HUES6 (cell line): Measurements from ENCODE around the gene SCAF8.
"Not testable (repeated sequence)": the region's sequence is repeated elsewhere in the genome, so short reads cannot be mapped to it uniquely, and the experiment has no call there.

Experiments used
- H3K27ac ChIP-seq: 2 replicates; pipeline ENCODE4 v1.7.0; 2013; ENCODE audit warnings: low read depth, mild to moderate bottlenecking, low read length, inconsistent platforms
- H3K27me3 ChIP-seq: 2 replicates; pipeline ENCODE4 v1.6.1; 2013; ENCODE audit warnings: low read length; ENCODE audit not compliant: control insufficient read depth, insufficient read depth
- H3K36me3 ChIP-seq: 2 replicates; pipeline ENCODE4 v1.6.1; 2013; ENCODE audit warnings: low read length; ENCODE audit not compliant: control insufficient read depth, insufficient read depth
- H3K4me1 ChIP-seq: 2 replicates; pipeline ENCODE4 v1.6.1; 2013; ENCODE audit warnings: low read length; ENCODE audit not compliant: control insufficient read depth, insufficient read depth
- H3K4me3 ChIP-seq: 2 replicates; pipeline ENCODE4 v1.5.1; 2013; ENCODE audit warnings: low read depth, low read length
- H3K9ac ChIP-seq: one replicate; pipeline ENCODE4 v1.6.1; 2013; ENCODE audit warnings: mild to moderate bottlenecking, low read length
- H3K9me3 ChIP-seq: 2 replicates; pipeline ENCODE4 v1.6.1; 2013; ENCODE audit warnings: low read depth, low read length; ENCODE audit not compliant: control insufficient read depth, insufficient read depth

The SCAF8 gene

DNA sequence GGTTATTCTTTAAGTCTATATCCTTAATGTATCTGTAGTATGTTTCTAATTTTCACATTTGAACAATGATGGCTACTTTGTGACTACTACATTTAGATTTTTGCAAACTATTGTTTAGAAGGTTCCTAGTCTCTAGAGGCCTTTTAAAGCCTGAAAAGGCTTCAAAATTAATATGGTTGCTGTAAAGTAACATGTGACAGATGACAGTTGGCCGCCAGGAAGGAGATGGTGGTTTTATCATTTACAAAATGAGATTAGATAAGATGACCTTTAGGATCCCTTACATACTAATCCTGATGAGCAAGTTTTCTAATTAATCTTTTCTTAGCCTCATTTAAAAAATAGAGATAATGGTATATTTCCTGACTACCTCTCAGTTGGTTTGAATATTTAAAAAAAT is 18.8 kb downstream of the SCAF8 start:
- Histone ChIP-seq H3K36me3 (no peaks in the 10 kb centered on the region), H3K27ac (no peak overlapping the region), H3K9me3 (no peaks in the 10 kb centered on the region), H3K4me3 (no peak overlapping the region), H3K9ac (no peak overlapping the region), H3K4me1 (peaks cover 7% of the 10 kb centered on the region; the same call in 1 of the 2 replicates), H3K27me3 (no peaks in the 10 kb centered on the region)

DNA sequence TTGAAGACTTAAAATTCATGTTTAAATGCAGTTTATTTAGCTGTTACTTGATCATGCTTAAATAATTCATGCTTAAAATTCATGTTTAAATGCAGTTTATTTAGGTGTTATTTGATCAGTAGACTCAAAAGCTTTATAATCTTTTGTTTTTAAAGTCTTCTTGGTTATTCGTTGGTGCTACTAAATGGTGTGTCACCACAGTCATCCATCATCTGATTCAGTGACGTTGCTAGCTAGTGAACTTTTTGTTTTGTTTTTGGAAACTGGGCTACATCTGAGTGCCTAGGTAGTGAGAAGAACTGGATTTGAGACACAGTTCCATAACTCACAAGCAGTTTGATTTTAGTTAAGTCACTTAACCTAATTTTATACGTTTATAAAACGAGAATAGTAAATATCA is 20.9 kb downstream of the SCAF8 start:
- no peaks in the 10 kb centered on the region for H3K27me3 ChIP-seq
- peaks cover 21% of the 10 kb centered on the region for H3K4me1 ChIP-seq
- no peaks in the 10 kb centered on the region for H3K9me3 ChIP-seq
- H3K9ac ChIP-seq: no peak overlapping the region
- H3K36me3 ChIP-seq: no peaks in the 10 kb centered on the region
- no peak overlapping the region for H3K4me3 ChIP-seq
- no peak overlapping the region for H3K27ac ChIP-seq

DNA sequence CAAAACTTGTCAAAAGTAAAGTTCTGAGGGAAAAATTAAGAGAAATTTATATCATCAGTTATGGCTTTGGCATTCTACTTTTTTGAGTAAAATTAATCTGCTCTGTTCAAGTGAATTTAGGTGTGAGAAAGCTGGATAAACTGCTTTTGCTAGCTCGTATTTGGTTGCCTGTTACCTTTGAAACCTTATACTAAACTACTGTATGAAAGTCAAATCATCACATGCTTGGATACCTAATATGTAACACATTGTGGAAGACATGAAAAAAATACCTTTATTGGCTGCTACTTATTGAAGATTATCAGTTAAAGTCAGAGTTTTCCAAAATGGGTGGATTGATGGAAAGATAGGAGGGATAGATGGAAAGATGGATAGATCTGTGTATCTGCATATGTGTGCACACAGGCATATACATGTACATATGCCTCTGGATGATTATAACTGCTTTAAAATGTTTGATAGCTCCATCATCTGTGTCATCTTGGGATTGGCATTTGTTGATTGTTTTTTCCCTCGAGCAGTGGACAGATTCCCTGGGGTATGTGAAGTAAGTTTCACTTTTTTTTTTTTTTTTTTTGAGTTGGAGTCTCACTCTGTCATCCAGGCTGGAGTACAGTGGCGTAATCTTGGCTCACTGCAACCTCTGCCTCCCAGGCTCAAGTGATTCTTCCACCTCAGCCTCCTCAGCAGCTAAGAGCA is 24.3 kb downstream of the SCAF8 start:
- Histone ChIP-seq H3K27me3 (no peaks in the 10 kb centered on the region), H3K4me1 (peaks cover 21% of the 10 kb centered on the region), H3K9me3 (no peaks in the 10 kb centered on the region), H3K36me3 (no peaks in the 10 kb centered on the region), H3K9ac (no peak overlapping the region), H3K4me3 (no peak overlapping the region), H3K27ac (no peak overlapping the region)

DNA sequence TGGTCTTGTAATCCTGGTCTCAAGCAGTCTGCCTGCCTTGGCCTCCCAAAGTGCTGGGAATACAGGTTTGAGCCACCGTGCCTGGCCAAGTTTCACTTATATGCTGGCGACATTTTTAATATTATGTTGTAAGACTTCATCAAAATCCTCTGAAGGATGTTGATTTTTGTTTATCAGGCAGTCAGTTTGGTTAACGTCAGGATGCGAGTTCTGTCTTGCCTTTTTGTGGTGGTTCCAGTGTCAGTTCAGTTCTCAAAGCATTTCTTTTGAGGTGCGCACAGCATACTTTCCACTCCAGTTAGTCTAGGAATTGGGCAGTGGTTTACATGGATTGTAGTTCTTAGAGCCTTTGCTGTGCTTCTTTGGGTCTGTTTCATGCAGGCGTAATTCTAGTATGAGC is 24.9 kb downstream of the SCAF8 start:
- Histone ChIP-seq H3K27me3 (no peaks in the 10 kb centered on the region), H3K9ac (no peak overlapping the region), H3K4me1 (peaks cover 21% of the 10 kb centered on the region), H3K9me3 (no peaks in the 10 kb centered on the region), H3K27ac (no peak overlapping the region), H3K36me3 (no peaks in the 10 kb centered on the region), H3K4me3 (no peak overlapping the region)

DNA sequence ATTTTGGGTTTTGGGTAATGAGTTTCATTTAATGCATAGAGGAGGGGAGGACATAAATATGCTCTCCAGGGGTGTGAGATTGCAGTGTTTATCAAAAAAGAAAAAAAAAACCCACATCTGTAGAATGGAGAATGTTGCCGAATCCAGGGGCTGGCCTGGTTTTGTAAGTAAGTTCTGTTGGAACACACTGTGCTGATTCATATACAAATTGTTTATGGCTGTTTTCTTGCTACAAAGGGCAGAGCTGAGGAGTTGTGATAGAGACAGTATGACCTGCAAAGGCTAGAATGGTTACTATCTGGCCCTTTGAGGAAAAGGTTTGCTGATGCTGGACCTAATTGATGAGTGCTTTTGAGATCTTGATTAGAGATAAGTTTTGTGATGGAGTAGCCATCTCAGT is 30.4 kb downstream of the SCAF8 start:
- no peaks in the 10 kb centered on the region for H3K36me3 ChIP-seq
- no peaks in the 10 kb centered on the region for H3K9me3 ChIP-seq
- H3K27ac ChIP-seq: no peak overlapping the region
- H3K4me1 ChIP-seq: peaks cover 3% of the 10 kb centered on the region; the same call in 1 of the 2 replicates
- no peaks in the 10 kb centered on the region for H3K27me3 ChIP-seq
- H3K9ac ChIP-seq: no peak overlapping the region
- H3K4me3 ChIP-seq: no peak overlapping the region

DNA sequence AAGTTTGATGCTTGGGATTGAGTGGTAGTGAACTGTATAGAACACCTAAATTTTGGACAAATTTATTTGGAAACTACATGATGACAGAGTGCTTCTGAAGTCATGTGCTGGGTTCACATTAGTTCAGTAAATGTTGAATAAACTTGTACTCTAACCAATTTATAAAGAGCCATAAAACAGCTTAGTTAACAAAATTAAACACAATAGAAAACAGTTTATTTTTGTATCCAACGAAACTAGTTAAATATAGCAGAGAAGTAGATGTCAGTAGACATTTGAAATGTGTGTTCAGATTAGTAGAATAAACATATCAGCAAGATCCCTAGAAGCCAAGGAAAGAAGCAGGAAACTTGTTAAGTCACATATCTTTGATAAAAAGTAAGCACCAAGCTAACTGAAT is 32.1 kb downstream of the SCAF8 start:
- H3K9me3 ChIP-seq: no peaks in the 10 kb centered on the region
- no peak overlapping the region for H3K4me3 ChIP-seq
- no peak overlapping the region for H3K27ac ChIP-seq
- no peaks in the 10 kb centered on the region for H3K36me3 ChIP-seq
- H3K4me1 ChIP-seq: no peaks in the 10 kb centered on the region
- no peaks in the 10 kb centered on the region for H3K27me3 ChIP-seq
- no peak overlapping the region for H3K9ac ChIP-seq

DNA sequence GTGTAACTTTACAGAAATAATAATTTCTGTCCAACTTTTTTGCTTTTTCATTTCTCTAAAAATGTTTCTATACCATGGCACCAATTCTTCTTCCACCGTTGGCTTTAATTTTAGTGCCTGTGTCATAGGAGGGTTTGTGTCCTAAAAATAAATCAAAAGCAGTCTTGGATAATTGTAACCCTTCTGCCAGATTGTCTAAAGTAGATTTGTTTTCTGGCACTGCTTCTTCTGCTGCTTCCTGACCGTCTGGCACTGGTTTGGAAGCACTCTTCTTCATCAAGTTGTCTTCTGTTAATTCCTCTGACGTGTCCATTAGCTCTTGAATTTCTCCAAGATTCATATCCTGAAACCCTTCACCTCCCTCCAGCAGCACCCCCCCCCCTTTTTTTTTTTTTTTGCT is 33.1 kb downstream of the SCAF8 start:
- no peaks in the 10 kb centered on the region for H3K4me1 ChIP-seq
- H3K9ac ChIP-seq: no peak overlapping the region
- H3K4me3 ChIP-seq: no peak overlapping the region
- H3K27ac ChIP-seq: no peak overlapping the region
- no peaks in the 10 kb centered on the region for H3K36me3 ChIP-seq
- H3K27me3 ChIP-seq: no peaks in the 10 kb centered on the region
- no peaks in the 10 kb centered on the region for H3K9me3 ChIP-seq

DNA sequence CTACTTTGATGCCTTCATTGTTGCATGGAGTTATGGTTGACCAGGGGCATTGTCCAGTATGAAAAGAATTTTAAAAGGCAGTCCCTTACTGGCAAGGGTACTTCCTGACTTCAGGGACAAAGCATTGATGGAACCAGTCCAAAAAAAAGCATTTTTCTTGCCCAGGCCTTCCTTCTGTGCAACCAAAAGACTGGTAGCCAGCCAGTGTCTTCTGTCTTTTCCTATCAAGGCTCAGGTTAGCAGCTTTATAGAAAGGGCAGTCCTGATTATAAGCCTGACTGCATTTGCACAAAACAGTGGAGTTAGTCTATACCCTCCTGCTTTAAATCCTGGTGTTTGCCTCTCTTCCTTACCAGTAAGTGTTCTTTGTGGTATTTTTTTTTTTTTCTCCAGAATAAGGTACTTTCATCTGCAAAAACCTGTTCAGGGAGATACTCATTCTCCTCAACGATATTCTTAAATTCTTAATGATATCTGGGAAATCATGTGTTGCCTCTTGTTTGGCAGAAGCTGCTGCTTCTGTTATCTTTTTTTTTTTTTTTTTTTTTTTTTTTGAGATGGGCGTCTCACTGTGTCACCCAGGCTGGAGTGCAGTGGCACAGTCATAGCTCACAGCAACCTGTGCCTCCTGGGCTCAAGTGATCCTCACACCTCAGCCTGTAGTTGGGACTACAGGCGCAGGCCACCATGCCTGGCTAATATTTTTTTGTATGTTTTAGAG is 33.9 kb downstream of the SCAF8 start:
- Histone ChIP-seq H3K27me3 (no peaks in the 10 kb centered on the region), H3K4me1 (no peaks in the 10 kb centered on the region), H3K9ac (no peak overlapping the region), H3K27ac (no peak overlapping the region), H3K4me3 (no peak overlapping the region), H3K9me3 (no peaks in the 10 kb centered on the region), H3K36me3 (no peaks in the 10 kb centered on the region)

DNA sequence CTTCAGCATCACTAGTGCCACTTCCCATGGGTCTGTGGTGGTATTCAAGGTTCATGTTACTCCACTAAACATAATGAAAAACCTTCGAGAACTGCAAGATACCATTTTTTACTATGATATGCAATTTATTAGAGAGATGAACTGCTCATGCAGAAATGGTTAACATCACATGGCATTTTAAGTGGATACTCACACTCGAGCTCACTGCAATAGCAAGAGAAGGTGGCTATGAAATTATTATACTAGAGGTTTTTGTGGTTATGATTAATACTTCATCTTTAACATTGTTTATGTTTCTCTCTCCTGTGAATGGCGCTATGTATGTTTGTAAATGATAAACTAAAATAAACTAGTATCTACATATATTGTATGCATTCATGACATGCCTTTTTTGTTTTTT is 35.1 kb downstream of the SCAF8 start:
- Histone ChIP-seq H3K9ac (no peak overlapping the region), H3K4me3 (no peak overlapping the region), H3K4me1 (no peaks in the 10 kb centered on the region), H3K27me3 (no peaks in the 10 kb centered on the region), H3K9me3 (no peaks in the 10 kb centered on the region), H3K27ac (no peak overlapping the region), H3K36me3 (no peaks in the 10 kb centered on the region)

DNA sequence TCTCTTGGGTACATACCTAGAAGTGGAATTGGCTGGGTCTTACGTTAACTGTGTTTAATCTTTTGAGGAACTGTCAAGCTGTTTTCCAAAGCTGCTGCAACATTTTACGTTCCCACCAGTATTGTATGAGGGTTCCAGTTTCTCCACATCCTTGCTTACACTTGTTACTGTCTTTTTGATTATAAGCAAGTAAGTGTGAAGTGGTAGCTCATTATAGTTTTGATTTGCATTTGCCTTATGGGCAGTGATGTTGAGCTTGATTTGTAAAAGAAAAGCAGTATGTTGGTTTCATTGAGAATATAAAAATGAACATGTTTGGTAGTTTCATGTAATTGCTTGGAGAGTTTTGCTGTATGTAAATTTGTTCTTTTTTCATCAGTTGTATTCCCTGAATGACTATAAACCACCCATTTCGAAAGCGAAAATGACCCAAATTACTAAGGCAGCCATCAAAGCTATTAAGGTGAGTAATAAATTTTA is 40.4 kb downstream of the SCAF8 start:
- Histone ChIP-seq H3K9me3 (no peaks in the 10 kb centered on the region), H3K36me3 (0 out of 2 replicates have a peak, but pooled peaks cover 5% of the 10 kb centered on the region), H3K4me1 (no peaks in the 10 kb centered on the region), H3K27me3 (no peaks in the 10 kb centered on the region), H3K9ac (no peak overlapping the region), H3K4me3 (no peak overlapping the region), H3K27ac (no peak overlapping the region)

DNA sequence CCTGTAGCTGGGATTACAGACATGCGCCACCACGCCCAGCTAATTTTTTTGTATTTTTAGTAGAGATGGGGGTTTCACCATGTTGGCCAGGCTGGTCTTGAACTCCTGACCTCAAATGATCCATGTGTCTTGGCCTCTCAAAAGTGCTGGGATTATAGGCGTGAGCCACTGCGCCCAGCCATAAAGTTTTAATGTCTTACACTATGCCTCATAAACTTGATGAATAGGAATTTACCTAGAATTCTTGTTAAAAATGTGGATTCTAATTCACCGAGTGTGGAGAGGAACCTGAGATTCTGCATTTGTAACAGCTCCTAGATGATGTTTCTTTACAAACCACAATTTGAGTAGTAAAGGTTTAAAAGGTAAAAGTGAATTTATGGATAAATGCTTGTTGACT is 45.9 kb downstream of the SCAF8 start:
- H3K4me1 ChIP-seq, H3K9ac ChIP-seq, H3K27me3 ChIP-seq, H3K4me3 ChIP-seq, H3K27ac ChIP-seq, H3K9me3 ChIP-seq: not testable (repeated sequence)
- peaks cover 16% of the 10 kb centered on the region for H3K36me3 ChIP-seq
